Suprapubic skin (tissue), 4 donors: ENCODE data around the gene GSK3B.

ENCODE experiments used
- EP300 ChIP-seq: sonication (generic); formaldehyde crosslinking; IDR thresholded peaks from one replicate; pipeline ENCODE4 v1.6.1; 2017; ENCODE audit warnings: antibody characterized with exemption
- POLR2A ChIP-seq, 2 donors: fragments of 450-650 bp; IDR thresholded peaks; one replicate each; pipeline ENCODE4 v1.6.1; 2017; ENCODE audit warnings: antibody characterized with exemption in 2 of 2, mild to moderate bottlenecking in 2 of 2, moderate library complexity in 2 of 2
- POLR2AphosphoS5 ChIP-seq, 3 donors: sonication (generic); formaldehyde crosslinking; IDR thresholded peaks; one replicate each; pipeline ENCODE4 v1.6.1; 2017; ENCODE audit warnings: antibody characterized with exemption in 3 of 3
- TF ChIP-seq, protein P1 (sequence below), 2 donors: fragments of 200-600 bp in 1 of 2; fragments of 450-650 bp in 1 of 2; sonication (generic) in 1 of 2; IDR thresholded peaks; one replicate each; pipeline ENCODE4 v1.5.1; 2016 to 2019; ENCODE audit warnings: antibody characterized with exemption in 2 of 2, mild to moderate bottlenecking in 1 of 2, moderate library complexity in 1 of 2

DNA sequence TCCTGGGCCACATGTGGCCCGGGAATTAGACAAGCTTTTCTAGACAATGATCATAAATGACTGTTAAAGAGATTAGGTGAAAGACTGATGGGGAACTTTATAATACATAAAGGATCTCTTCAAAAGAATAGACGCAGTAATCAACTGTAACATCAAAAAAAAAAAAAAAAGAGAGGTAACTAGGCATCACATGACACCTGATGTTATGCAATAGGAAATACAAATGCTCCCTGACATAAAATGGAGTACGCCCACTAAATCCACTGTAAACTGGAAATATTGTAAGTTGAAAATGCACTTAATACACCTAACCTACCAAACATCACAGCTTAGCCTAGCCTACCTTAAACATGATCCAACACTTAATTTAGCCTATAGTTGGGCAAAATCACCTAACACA is 27.2 kb downstream of the GSK3B start:
- TF ChIP-seq, protein P1, sequence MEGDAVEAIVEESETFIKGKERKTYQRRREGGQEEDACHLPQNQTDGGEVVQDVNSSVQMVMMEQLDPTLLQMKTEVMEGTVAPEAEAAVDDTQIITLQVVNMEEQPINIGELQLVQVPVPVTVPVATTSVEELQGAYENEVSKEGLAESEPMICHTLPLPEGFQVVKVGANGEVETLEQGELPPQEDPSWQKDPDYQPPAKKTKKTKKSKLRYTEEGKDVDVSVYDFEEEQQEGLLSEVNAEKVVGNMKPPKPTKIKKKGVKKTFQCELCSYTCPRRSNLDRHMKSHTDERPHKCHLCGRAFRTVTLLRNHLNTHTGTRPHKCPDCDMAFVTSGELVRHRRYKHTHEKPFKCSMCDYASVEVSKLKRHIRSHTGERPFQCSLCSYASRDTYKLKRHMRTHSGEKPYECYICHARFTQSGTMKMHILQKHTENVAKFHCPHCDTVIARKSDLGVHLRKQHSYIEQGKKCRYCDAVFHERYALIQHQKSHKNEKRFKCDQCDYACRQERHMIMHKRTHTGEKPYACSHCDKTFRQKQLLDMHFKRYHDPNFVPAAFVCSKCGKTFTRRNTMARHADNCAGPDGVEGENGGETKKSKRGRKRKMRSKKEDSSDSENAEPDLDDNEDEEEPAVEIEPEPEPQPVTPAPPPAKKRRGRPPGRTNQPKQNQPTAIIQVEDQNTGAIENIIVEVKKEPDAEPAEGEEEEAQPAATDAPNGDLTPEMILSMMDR (IDR thresholded peaks at IDR 0.05), result no peak
- no peak for TF ChIP-seq EP300
- no peak for TF ChIP-seq POLR2AphosphoS5 (IDR thresholded peaks at IDR 0.05)
- TF ChIP-seq POLR2A (IDR thresholded peaks at IDR 0.05), result no peak
